SKM-1 (cell line): ENCODE measurements around the gene ASB15.
"Not testable (repeated sequence)": the region's sequence is repeated elsewhere in the genome, so short reads cannot be mapped to it uniquely, and the experiment has no call there.

Source experiments
- DNase-seq: peaks from one replicate; lab custom pipeline; 2025; ENCODE audit not compliant: unreplicated experiment; lab: John Stamatoyannopoulos, UW

ASB15 gene

DNA sequence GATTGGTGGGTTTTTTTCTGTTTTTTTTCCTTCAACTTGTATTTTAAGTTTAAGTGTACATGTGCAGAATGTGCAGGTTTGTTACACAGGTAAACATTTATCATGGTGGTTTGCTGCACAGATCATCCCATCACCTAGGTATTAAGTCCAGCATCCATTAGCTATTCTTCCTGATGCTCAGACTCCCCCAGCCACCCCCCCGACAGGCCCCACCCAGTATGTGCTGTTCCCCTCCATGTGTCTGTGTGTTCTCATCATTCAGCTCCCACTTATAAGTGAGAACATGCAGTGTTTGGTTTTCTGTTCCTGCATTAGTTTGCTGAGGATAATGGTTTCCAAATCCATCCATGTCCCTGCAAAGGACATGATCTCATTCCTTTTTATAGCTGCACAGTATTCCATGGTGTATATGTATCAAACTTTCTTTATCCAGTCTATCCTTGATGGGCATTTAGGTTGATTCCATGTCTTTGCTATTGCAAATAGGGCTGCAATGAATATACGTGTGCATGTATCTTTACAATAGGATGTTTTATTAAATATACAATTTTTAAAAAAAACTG is 32.5 kb downstream of the ASB15 start:
- not testable (repeated sequence) for DNase-seq

GRCh38 chr7:123635551-123636359 is 34.1 kb downstream of the ASB15 start:
- no peak for DNase-seq

DNA sequence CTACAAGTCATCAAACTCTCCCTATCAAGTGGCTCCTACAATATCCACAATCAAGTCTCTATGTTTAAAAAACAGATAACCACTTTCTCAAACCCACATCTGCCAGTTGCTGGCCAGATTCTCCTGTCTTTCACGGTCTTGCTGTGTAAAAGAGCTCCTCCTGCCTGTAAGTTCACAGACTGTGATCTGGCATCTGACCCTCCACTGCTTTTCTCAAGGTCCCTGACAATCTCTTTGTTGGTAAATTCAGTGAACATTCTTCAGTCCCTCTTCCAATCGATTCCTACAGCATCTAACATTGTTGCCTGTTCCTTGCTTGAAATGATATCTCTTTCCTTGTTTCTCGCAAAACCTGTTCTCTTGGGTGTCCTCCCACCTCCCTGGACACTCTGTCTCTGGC is 35.6 kb downstream of the ASB15 start:
- no peak for DNase-seq

DNA sequence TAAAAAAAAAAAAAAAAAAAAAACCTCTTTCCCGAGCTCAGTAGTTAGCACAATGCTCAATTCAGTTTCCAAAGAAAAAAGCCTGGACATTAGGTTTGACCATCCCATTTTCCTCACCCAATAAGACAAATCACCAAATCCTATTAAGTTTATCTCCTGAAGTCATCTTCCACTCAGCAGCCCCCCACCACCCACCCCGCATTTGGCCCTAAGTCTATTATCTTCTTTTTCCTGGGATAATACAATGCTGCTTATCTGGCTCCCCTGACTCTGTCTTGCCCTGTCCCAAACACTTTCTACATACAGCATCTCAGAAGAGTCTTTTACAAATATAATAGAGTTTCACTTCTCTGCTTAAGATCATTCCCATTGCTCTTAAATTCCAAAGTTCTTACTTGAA is 36.3 kb downstream of the ASB15 start:
- DNase-seq = no peak

- no peak for DNase-seq
These were observed 38.0 kb downstream of the ASB15 start for GRCh38 chr7:123639631-123640030.

- no peak for DNase-seq
These were observed 39.0 kb downstream of the ASB15 start for GRCh38 chr7:123640583-123640982.

DNA sequence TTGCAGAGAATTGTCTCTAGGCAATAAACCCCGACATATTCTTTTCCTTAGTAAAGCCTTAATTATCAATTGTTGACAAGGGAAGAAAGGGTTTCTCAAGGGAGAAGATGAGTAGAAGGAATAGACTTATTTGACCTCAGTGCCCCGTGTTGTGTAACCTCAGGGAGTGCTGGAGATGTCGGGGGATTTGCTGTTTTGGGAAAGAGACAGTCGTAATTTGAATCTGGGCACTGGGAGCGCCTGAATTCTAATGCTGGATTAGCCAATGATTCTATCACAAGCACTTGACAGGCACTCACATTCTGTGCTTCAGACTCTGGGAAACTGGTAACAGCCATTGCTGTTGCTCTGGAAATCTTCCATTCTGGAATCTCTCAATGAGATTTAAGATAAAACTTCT is 40.3 kb downstream of the ASB15 start:
- no peak for DNase-seq

DNA sequence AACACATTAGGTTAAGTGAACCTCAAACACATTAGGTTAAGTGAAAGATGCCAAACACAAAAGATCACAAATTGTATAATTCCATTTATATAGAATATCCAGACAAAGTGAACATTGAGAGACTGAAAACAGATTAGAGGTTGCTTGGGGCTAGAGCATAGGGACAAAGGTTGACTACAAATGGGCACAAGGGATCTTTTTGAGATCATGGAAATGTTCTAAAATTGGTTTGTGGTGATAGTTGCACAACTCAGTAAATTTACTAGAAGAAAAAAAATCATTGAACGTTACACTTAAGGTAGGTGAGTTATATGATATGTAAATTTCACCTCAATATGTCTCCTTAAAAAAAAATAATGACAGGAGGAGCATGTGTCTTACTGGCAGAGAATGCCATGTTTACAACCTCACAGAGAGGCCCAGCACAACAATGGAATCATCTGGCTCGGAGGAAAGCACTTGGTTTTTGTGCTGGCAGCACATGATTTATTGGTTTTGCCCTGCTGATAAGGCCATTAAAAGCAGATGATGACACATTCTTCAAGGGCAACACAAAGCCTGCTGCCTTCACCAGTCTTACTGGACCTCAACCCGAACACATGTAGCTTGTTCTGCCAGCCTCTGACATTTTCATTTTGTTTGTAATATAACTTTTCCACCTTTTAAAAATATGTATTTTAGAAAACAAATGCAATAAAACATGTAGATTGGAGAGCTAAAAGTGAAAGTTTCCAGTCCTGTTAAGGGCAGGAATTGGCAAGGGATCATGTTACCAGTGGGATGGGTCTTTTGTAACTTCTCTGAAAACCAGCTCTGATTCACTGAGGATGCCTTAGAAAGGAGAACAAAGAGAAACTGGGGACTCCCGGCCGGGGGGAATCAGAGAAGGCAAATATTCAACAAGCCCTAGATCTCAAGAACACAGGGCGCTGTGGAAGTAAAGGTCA is 42.1 kb downstream of the ASB15 start:
- no peak for DNase-seq

DNA sequence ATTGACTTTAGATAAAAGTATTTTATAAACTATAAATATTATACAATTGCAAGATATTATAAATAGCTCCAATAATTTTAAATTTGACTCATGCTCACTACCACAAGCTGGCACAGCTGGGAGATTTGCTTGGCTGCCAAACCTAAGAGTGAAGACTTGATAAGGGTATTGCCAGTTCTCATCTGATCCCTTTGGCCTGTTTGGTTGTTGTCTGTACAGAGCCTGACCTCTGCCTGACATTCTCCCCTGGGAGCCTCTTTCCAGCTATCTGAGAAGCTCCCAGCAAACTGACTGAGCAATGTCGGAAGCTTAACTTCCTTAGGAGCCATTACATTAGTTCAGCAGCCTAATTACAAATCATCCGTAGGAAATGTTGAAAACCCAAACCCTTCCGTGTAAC is 43.9 kb downstream of the ASB15 start:
- DNase-seq = no peak

DNA sequence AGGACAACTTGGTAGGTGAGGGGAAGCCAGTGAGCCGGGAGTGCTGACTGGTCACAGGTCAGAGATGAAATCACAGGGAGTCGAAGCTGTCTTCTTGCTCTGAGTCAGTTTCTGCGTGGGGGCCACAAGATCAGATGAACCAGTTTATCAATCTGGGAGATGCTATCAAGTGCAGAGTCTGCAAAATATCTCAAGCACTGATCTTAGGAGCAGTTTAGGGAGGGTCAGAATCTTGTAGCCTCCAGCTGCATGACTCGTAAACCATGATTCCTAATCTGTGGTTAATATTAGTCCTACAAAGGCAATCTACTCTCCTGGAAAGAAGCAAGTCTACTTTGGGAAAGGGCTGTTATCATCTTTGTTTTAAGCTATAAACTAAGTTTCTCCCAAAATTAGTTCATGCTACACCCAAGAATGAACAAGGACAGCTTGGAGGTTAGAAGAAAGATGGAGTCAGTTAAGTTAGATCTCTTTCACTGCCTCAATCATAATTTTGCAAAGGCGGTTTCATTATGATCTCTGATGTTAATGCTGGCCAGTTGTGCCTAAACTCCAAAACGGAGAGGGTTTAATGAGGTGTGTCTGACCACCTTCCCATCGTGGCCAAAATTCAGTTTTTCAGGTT is 45.6 kb downstream of the ASB15 start:
- DNase-seq = no peak

- no peak for DNase-seq
These were observed 48.3 kb downstream of the ASB15 start for GRCh38 chr7:123649964-123650363.

- no peak for DNase-seq
These were observed 49.0 kb downstream of the ASB15 start for GRCh38 chr7:123650595-123650994.

GRCh38 chr7:123652406-123652805 is 50.8 kb downstream of the ASB15 start:
- DNase-seq = no peak

- no peak for DNase-seq
These were observed 51.5 kb downstream of the ASB15 start for GRCh38 chr7:123653162-123653561.

- DNase-seq = no peak
These were observed 54.0 kb downstream of the ASB15 start, which contains the start of gene LMOD2 for GRCh38 chr7:123655614-123656013. TSS of gene LMOD2 (plus strand) at chr7:123655866. CDS start at chr7:123655964, 98 bp downstream.

DNA sequence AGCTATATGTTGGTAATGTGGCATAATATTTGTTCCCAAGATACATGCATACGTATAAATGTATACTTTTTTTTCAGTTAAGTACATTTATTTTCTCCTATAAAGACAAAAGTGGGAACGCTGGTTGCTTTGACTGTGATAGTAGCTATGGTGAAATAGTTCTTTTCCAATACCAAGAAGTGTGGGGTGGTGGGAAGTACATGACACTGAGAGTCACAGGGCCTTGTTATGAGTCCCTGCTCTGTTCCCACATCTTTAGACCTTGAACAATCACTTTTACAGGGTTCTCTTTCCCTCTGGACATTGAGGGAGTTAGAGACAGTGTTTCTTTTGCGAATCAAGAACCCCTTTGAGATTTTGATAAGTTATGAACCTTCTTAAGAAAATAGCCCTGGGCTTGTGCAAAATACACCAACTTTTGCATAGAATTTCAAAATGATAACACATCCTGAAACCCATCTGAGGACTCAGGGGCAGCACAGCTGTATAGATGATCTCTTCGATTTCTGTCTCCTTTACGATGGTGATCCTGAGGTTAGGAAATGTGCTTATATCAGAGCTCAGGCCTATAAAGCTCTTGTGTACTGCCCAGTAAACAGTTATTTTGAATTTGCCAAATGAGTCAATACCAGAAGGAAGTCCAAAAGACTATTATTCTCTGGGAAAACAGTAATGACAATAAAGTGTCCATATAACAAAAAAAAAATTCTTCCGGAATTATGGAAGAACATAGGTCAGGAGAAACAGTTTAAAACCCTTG is 55.1 kb downstream of the ASB15 start:
- DNase-seq = no peak

DNA sequence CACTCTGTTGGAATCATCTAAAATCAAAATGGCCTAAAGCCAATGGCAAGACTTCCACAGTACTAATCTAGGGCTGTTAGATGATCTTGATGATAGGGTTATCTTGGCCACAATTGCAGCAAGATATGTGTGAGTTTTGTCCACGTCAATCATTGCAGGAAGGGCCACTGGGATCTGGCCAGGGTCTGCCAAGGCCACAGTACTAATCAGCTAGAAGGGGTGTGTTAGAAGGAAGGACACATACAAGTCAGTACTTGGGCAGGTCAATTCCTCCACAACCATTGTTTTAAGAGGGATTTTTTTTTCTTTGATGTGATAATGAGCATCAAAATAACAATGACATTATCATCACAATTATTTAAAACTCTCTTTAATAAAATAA is 55.7 kb downstream of the ASB15 start:
- DNase-seq = no peak

DNA sequence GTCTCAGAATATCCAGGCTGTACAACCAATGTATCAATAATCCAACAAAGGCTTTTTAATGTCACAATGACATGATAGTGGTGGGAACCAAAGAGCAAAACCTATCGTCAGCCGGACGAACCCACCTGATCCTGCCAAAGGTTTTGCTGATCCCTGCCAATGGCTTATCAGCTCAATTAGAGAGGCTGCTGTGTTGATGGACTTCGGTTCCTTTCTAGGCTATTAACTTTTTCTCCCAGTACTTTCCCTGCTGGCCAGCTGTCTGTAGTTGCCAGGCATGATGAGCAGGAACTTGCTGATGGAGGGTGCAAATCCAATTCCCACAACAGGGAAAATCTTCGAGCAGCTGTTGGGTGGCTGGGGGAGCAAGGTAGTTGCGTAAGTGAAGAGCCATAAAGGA is 56.4 kb downstream of the ASB15 start:
- no peak for DNase-seq

DNA sequence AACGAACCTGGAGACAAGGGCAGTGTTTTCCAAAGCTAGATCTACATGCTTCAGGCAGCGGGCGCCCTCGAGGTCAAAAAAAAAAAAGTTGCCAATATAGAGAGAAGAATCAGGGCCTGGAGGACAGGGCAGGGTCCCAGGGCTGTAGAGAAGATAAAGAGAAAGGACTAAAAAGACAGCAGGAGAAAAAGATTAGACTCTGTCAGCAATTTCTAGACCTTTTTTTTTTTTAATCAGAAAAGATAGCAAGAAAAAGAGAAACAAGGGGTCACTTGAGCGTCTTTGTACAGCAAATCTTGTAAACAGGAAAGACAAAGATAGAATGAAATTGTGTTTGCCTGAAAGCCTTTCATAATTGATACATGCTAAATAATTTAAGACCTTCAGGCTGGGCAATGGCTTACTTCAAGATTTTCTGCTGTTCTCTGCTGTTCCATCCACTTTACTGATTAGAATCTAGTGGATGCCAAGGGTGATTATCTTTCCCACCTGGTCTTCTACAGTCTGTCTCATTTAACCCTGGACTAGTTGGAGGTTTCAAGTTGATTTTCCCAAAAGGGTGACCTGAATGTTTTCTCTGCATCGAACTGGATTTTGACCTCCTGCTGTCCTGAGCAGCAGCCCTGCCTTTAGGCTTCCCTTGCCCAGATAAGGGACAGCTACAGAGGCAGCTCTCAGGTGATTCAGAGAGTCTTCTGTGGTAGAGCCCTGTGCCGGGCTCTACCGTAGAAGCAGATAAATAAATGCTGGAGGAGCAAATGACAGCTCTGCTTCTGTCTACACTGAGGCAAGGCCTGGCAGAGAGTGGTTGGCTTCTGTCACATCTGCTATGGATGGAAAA is 59.1 kb downstream of the ASB15 start:
- DNase-seq = no peak

DNA sequence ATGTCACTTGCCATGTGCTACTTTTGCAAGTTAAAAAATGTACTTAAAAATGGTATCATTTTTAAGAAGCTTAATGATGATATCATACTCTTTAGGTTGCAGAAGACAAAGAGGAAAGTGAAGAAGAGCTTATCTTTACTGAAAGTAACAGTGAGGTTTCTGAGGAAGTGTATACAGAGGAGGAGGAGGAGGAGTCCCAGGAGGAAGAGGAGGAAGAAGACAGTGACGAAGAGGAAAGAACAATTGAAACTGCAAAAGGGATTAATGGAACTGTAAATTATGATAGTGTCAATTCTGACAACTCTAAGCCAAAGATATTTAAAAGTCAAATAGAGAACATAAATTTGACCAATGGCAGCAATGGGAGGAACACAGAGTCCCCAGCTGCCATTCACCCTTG is 60.1 kb downstream of the ASB15 start:
- no peak for DNase-seq
